SK-N-SH (cell line): ENCODE measurements around the gene ATE1.
A peak's percentile ranks its signal among the peaks of the same experiment; 100 is the strongest.

ENCODE experiments used
- CTCF ChIP-seq: fragments of 200-600 bp; sonication (generic); IDR thresholded peaks from 2 replicates; pipeline ENCODE4 v1.6.1; 2017; ENCODE audit warnings: antibody characterized with exemption, mild to moderate bottlenecking, moderate library complexity
- RAD21 ChIP-seq: IDR thresholded peaks from 2 replicates; pipeline ENCODE4 v1.6.1; 2012; ENCODE audit warnings: mild to moderate bottlenecking, low read length

GRCh38 chr10:121900443-121901174, 27.2 kb downstream of the ATE1 start:
- TF ChIP-seq RAD21 (peak; percentile 84), CTCF (peak; percentile 87)
